SJCRH30 (cell line): ENCODE results near the gene GABPB1. TPM values are rescaled to one million over a fixed set of nuclear protein-coding genes. Genes with fewer than 3 reads are reported as not detected.

Source experiments
- DNase-seq, 2 experiments: peaks; one replicate each; pipeline ENCODE4 v3.0.0-alpha.2; 2015 to 2020
- H3K27ac ChIP-seq: fragments of 250-450 bp; sonication (Bioruptor Pico); 2 replicates; pipeline ENCODE4 v1.5.1; 2020; ENCODE audit warnings: mild to moderate bottlenecking, moderate library complexity
- H3K27me3 ChIP-seq: fragments of 250-450 bp; sonication (Bioruptor Pico); 2 replicates; pipeline ENCODE4 v1.5.1; 2020; ENCODE audit warnings: mild to moderate bottlenecking, moderate library complexity
- H3K36me3 ChIP-seq: fragments of 250-450 bp; sonication (Bioruptor Pico); 2 replicates; pipeline ENCODE4 v1.5.1; 2020; ENCODE audit warnings: mild to moderate bottlenecking, moderate library complexity
- H3K4me1 ChIP-seq: fragments of 250-450 bp; sonication (Bioruptor Pico); 2 replicates; pipeline ENCODE4 v1.5.1; 2020; ENCODE audit warnings: mild to moderate bottlenecking, moderate library complexity
- H3K4me3 ChIP-seq: fragments of 250-450 bp; sonication (Bioruptor Pico); 2 replicates; pipeline ENCODE4 v1.5.1; 2020; ENCODE audit warnings: mild to moderate bottlenecking, moderate library complexity
- H3K9me3 ChIP-seq: fragments of 250-450 bp; sonication (Bioruptor Pico); replicated peaks from 2 replicates; pipeline ENCODE4 v1.5.1; 2020; ENCODE audit warnings: mild to moderate bottlenecking, moderate library complexity
- total RNA-seq: library from RNA; depleted of rRNA; stranded (reverse); fragments of >200 nt; shearing (Covaris generic); gene quantifications from 2 replicates; pipeline ENCODE4 v1.2.3, GENCODE V29; 2014

The GABPB1 gene
- total RNA-seq, 1 experiment from 2014 or later: 41.4 TPM

DNA sequence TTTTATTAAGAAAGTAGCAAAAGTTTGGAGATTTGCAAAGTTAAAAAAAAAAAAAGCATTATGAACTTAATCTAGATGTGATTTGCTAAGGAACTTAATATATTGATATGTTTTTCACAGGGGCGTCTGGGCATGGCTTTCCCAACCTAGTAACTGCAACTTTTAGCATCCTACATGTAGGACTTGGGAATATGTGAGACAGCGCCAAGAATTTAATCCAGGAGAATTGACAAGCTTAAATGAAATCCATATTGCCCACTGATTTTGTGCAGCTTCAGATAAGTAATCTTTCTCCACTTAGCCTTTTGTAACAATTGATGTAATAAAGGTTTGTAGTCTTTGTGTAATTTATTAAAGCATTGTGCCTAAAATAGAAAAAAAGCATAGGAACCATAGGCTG is 982 bp upstream of the GABPB1 start:
- H3K4me3 ChIP-seq: peak overlapping the region; percentile 93
- H3K36me3 ChIP-seq: peaks cover 29% of the 10 kb centered on the region
- peak overlapping the region; percentile 98 for H3K27ac ChIP-seq
- H3K4me1 ChIP-seq: 0 out of 2 replicates have a peak, but pooled peaks cover 4% of the 10 kb centered on the region
- peak in 1 of 2 experiments; percentile 26 for DNase-seq
- no peaks in the 10 kb centered on the region for H3K9me3 ChIP-seq
- no peaks in the 10 kb centered on the region for H3K27me3 ChIP-seq

- H3K9me3 ChIP-seq: no peaks in the 10 kb centered on the region
- peak overlapping the region; percentile 98 for H3K27ac ChIP-seq
- H3K4me1 ChIP-seq: 0 out of 2 replicates have a peak, but pooled peaks cover 4% of the 10 kb centered on the region
- peak overlapping the region; percentile 93 for H3K4me3 ChIP-seq
- no peaks in the 10 kb centered on the region for H3K27me3 ChIP-seq
- no peak for DNase-seq
- peaks cover 26% of the 10 kb centered on the region for H3K36me3 ChIP-seq
These were observed 564 bp upstream of the GABPB1 start for GRCh38 chr15:50355619-50355905.

DNA sequence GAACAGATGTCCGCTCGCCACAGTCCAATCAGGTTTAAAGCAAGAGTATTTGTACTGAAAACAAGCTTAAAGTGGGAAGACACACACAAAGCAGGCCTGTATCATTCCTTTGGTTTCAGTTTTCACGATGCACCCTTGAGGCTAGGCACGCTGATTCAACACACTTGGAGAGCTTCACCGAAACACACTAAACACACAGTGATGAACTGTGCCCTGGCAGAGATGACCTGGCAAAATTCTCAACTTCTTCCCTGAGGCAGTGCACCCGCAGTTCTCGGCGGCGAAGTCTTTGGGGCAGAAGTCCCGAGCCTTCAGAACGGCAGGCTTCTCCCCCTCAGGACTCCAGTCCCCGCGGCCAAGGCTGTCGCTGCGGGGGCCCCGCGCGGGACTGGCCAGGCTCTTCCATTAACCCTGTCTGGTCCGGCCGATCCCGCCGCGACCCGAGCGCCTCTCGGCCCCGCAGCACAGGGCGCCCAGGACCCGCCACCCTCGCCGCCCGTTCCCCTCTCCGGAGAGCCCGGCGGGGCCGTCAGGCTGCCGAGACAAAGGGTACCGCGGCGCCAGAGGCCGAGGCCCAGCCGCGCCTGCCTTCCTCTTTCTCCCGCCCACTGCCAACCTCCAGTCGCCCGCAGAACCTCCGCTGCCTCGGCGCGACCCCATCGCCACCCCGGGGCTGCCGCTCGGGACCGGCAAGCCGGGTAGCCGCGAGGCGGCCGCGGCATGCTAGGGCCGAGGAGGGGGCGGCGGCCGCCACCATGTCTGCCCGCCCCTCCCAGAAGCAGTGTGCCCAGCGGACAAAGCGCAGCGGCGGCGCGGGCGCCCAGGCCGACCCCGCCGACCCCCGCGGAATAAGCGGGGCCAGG is 792 bp downstream of the GABPB1 start:
- no peaks in the 10 kb centered on the region for H3K9me3 ChIP-seq
- 0 out of 2 replicates have a peak, but pooled peaks cover 7% of the 10 kb centered on the region for H3K4me1 ChIP-seq
- DNase-seq: peak; percentile 69 to 81
- H3K27me3 ChIP-seq: no peaks in the 10 kb centered on the region
- peak overlapping the region; percentile 93 for H3K4me3 ChIP-seq
- peaks cover 18% of the 10 kb centered on the region for H3K36me3 ChIP-seq
- peak overlapping the region; percentile 98 for H3K27ac ChIP-seq

DNA sequence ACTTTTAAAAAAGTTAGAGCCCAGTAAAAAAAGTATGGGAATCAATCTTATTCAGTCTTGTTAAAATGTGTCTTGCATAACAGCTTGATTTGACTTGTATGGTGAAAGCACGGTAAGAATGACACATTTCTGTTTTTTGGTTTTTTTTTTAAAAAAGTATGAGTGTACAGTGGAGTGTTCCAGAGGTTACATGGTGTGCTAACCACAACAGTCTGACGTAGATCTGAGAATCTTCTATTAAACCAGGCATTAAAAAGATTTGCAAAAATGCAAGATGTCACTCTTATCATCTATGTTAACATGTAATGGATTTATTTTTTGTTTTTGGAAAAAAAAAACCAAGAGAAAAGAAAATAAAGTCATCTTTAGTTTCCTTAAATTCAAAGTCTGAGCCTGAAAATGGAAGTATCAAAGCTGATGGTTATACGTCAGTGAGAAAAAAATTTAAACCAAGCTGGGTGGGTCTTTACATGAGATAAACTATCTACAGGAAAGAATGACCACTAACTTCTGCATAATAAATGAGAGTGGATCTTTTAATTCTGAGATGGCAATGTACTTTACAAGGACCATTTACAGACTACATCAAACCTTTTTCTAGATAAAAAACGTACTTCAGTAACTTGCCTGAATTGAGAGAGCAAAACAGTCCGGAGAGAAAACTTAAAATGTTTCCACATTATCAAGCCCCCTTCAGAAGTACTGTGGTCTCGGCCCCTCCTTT is 1.6 kb downstream of the GABPB1 start:
- H3K4me3 ChIP-seq: peak overlapping the region; percentile 93
- H3K36me3 ChIP-seq: peaks cover 10% of the 10 kb centered on the region
- DNase-seq: peak in 1 of 2 experiments; percentile 9
- H3K27ac ChIP-seq: peak overlapping the region; percentile 98
- no peaks in the 10 kb centered on the region for H3K9me3 ChIP-seq
- H3K4me1 ChIP-seq: 0 out of 2 replicates have a peak, but pooled peaks cover 7% of the 10 kb centered on the region
- H3K27me3 ChIP-seq: no peaks in the 10 kb centered on the region

DNA sequence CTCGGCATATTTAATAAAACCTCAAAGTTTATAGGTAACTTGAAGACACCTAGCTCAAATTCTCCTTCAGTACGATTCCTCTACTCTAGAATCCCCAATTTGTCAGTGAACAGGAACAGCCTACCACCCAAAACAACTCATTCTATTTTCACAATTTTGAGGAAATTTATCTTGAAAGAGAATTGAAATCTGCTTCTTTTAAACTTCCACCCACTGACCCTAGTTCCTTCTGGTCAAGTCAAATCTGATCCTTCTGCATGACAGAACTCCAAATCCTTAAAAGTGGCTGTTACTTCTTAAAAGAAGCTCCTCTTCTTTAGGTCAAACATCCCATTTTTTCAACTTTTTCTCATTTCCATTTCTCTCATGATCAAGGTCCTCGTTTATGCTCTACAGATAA is 4.4 kb downstream of the GABPB1 start:
- no peak for DNase-seq
- peaks cover 5% of the 10 kb centered on the region; the same call in 1 of the 2 replicates for H3K36me3 ChIP-seq
- no peak overlapping the region for H3K4me3 ChIP-seq
- H3K9me3 ChIP-seq: no peaks in the 10 kb centered on the region
- H3K27ac ChIP-seq: no peak overlapping the region
- 0 out of 2 replicates have a peak, but pooled peaks cover 7% of the 10 kb centered on the region for H3K4me1 ChIP-seq
- no peaks in the 10 kb centered on the region for H3K27me3 ChIP-seq

DNA sequence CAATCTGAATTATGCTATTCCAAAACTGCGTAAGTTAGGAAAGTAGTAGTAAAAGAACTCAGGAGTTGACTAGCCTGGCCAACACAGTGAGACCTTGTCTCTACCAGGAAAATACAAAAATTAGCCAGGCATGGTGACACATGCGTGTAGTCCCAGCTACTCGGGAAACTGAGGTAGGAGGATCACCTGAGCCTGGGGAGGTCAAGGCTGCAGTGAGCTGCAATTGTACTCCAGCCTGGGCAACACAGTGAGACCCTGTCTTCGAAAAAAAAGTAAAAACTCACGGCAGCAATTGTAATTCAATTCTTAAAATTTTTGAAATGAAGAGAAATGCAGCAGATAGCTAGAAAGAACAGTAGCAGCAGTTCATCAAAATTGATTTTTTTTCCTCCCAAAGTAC is 9.7 kb downstream of the GABPB1 start:
- H3K36me3 ChIP-seq: peaks cover 2% of the 10 kb centered on the region; the same call in 1 of the 2 replicates
- 0 out of 2 replicates have a peak, but pooled peaks cover 1% of the 10 kb centered on the region for H3K4me1 ChIP-seq
- DNase-seq: no peak
- H3K4me3 ChIP-seq: no peak overlapping the region
- H3K9me3 ChIP-seq: no peaks in the 10 kb centered on the region
- H3K27me3 ChIP-seq: no peaks in the 10 kb centered on the region
- H3K27ac ChIP-seq: no peak overlapping the region

DNA sequence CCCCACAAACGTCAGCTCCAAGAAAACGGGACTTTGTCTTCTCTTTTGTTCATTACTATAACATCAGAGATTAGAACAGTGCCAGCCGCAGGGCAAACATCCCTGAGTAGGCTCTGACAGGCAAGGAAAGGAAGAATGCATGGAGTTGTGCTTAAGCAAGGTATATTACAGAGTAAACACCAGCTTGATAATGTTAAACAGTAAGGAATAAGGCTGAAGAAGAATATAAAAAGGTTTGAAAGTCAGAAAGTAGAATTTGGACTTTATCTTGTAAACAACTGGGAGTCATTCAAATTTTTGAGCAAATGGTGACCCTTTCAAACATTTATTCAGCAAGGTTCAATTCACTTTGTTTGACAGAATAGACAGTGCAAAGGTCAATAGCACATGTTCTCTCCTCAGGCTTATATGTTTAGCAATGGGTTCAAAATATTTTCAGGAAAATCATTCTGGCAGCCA is 11.0 kb downstream of the GABPB1 start:
- DNase-seq: no peak
- Histone ChIP-seq H3K27ac (no peak overlapping the region), H3K36me3 (peaks cover 2% of the 10 kb centered on the region; the same call in 1 of the 2 replicates), H3K4me3 (no peak overlapping the region), H3K9me3 (no peaks in the 10 kb centered on the region), H3K4me1 (no peaks in the 10 kb centered on the region), H3K27me3 (no peaks in the 10 kb centered on the region)

DNA sequence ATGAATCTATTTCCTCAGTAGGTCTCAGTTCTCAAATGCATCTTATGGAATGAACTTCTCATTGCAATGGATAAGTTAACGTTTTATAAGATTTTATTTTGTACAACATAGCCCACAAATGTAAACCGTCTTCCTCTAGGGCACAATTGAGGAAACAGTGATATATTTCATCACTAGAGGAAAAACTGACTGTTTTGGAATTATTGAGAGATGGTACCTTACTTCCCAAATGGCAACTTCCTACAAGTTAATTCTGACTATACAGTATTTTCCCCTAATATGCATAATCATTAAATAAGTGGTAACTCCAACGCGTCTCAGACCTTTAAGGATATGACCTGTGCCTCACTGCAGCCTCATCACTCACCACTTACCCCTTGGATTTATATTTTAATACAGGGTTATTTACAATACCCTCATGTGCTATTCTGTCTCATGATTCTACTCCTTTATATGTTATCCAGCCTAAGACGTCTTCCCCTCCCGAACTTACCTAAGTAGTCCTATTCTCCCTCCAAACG is 13.3 kb downstream of the GABPB1 start:
- no peaks in the 10 kb centered on the region for H3K27me3 ChIP-seq
- H3K9me3 ChIP-seq: no peaks in the 10 kb centered on the region

GRCh38 chr15:50340416-50340815 is 14.6 kb downstream of the GABPB1 start:
- Histone ChIP-seq H3K4me3 (no peak overlapping the region), H3K36me3 (no peaks in the 10 kb centered on the region), H3K27me3 (no peaks in the 10 kb centered on the region), H3K9me3 (no peaks in the 10 kb centered on the region), H3K27ac (no peak overlapping the region), H3K4me1 (no peaks in the 10 kb centered on the region)
- DNase-seq: no peak

More for the DNA sequence above, 13.3 kb downstream of the GABPB1 start:
- H3K4me1 ChIP-seq: no peaks in the 10 kb centered on the region
- no peak overlapping the region for H3K4me3 ChIP-seq
- no peak for DNase-seq
- peaks cover 2% of the 10 kb centered on the region; the same call in 1 of the 2 replicates for H3K36me3 ChIP-seq
- no peak overlapping the region for H3K27ac ChIP-seq

GRCh38 chr15:50339717-50340116 is 15.3 kb downstream of the GABPB1 start:
- no peaks in the 10 kb centered on the region for H3K36me3 ChIP-seq
- no peak for DNase-seq
- H3K27ac ChIP-seq: no peak overlapping the region
- H3K9me3 ChIP-seq: no peaks in the 10 kb centered on the region
- no peak overlapping the region for H3K4me3 ChIP-seq
- H3K4me1 ChIP-seq: no peaks in the 10 kb centered on the region
- no peaks in the 10 kb centered on the region for H3K27me3 ChIP-seq

DNA sequence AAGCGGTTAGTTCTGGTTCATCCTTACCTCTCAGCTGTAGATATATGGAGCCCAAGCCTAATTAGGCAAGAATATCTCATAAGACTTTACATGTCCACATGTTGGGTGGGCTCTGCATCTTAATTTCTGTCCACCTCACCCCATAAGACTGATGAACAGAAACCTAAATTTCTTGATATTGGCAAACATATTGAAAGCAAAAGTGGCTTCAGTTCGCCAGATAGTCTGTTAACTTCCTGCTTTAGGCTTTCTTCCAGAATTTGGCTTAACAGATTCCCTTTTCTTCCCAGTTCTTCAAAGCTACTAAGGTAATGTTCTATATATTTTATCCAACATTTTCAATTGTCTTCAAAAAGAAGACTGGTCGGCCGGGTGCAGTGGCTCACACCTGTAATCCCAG is 19.7 kb downstream of the GABPB1 start:
- H3K36me3 ChIP-seq: no peaks in the 10 kb centered on the region; the same call in 1 of the 2 replicates
- H3K9me3 ChIP-seq: no peaks in the 10 kb centered on the region
- H3K27ac ChIP-seq: no peak overlapping the region
- H3K4me1 ChIP-seq: no peaks in the 10 kb centered on the region
- H3K27me3 ChIP-seq: no peaks in the 10 kb centered on the region
- DNase-seq: no peak
- H3K4me3 ChIP-seq: no peak overlapping the region

GRCh38 chr15:50333229-50333628 is 21.8 kb downstream of the GABPB1 start:
- H3K4me3 ChIP-seq: no peak overlapping the region
- H3K36me3 ChIP-seq: no peaks in the 10 kb centered on the region; the same call in 1 of the 2 replicates
- DNase-seq: no peak
- H3K27ac ChIP-seq: no peak overlapping the region
- H3K27me3 ChIP-seq: no peaks in the 10 kb centered on the region
- no peaks in the 10 kb centered on the region for H3K9me3 ChIP-seq
- no peaks in the 10 kb centered on the region for H3K4me1 ChIP-seq

DNA sequence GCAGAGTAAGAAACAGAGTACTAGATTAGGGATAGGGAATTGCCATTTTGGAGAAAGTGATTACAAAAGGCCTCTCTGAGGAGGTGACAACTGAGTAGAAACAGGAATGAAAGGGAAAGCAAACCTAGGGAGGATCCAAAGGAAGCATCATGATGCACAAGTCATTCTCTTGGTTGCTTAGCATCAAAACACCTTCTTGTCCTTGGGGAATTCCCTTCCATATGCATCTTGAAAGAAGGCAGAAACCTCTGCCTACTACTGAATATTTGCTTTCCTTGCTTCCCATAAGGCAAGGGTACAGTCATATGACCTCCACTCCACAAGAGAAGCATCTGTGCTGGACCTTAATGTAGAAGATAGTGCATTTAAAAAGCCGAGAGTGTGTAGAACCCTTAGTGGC is 24.1 kb downstream of the GABPB1 start:
- no peak for DNase-seq
- no peak overlapping the region for H3K27ac ChIP-seq
- H3K36me3 ChIP-seq: no peaks in the 10 kb centered on the region; the same call in 1 of the 2 replicates
- no peaks in the 10 kb centered on the region for H3K9me3 ChIP-seq
- H3K4me3 ChIP-seq: no peak overlapping the region
- no peaks in the 10 kb centered on the region for H3K4me1 ChIP-seq
- H3K27me3 ChIP-seq: no peaks in the 10 kb centered on the region

DNA sequence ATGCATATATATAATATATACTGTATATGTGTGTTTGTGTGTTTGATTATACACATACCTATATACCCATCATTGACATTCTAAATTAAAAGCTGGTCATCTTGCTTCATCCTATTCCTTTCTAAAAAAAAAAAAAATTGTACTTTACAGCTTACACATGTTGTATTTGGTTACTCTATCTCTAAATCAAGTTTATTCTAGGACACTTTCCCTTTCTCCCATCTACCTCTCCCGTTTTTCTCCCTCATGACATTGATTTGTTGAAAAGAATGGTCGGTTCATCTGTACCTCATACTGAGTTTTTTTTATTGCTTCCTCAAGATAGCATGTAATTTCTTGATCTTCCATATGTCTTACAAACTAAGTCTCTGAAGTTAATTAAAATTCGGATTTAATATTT is 26.9 kb downstream of the GABPB1 start:
- no peaks in the 10 kb centered on the region for H3K4me1 ChIP-seq
- no peak for DNase-seq
- no peak overlapping the region for H3K27ac ChIP-seq

More for the DNA sequence above, 26.9 kb downstream of the GABPB1 start:
- Histone ChIP-seq H3K9me3 (no peaks in the 10 kb centered on the region), H3K36me3 (no peaks in the 10 kb centered on the region; the same call in 1 of the 2 replicates), H3K4me3 (no peak overlapping the region), H3K27me3 (no peaks in the 10 kb centered on the region)
